GDM1 (cell line): ENCODE data around the gene IL5RA.

ENCODE experiments used
- DNase-seq: peaks from one replicate; lab custom pipeline; 2025; lab: John Stamatoyannopoulos, UW

IL5RA gene

DNA sequence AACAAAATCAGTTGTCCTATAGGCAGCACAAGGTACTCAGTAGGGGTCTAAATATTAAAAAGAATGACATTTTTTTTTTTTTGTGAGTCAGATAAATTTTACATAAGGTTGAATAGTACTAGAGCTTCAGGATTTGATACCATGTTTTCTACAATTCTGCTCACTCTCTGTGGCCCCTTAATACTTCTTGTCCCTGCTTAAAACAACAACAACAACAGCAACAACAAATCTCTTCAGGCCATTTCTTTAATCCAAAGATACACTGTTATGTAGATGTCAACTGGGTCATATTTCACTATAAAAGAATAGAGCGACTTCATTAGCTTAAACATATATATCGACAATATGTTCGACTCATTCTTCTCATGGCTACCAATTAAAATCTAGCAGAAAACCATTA lies 3.0 kb downstream of the IL5RA start:
- DNase-seq = no peak

- DNase-seq = no peak
Measured at GRCh38 chr3:3105815-3106214, 4.4 kb downstream of the IL5RA start.

GRCh38 chr3:3105246-3105645 lies 4.9 kb downstream of the IL5RA start:
- DNase-seq = no peak

DNA sequence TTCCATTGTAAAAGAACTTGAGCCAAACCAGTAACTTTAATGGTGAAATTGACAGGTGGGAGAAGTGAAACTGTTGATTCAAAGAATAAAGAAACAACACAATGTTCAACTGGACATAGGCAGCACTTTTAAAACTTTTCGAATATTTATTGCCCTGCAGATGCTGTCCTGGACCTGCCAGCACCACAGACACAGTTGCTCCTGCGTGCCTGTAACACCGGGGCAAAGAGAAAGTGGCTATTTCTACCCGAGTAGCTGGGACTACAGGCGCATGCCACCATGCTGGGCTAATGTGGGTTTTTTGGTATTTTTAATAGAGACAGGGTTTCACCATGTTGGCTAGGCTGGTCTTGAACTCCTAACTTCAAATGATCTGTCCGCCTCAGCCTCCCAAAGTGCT lies 7.4 kb downstream of the IL5RA start:
- no peak for DNase-seq

DNA sequence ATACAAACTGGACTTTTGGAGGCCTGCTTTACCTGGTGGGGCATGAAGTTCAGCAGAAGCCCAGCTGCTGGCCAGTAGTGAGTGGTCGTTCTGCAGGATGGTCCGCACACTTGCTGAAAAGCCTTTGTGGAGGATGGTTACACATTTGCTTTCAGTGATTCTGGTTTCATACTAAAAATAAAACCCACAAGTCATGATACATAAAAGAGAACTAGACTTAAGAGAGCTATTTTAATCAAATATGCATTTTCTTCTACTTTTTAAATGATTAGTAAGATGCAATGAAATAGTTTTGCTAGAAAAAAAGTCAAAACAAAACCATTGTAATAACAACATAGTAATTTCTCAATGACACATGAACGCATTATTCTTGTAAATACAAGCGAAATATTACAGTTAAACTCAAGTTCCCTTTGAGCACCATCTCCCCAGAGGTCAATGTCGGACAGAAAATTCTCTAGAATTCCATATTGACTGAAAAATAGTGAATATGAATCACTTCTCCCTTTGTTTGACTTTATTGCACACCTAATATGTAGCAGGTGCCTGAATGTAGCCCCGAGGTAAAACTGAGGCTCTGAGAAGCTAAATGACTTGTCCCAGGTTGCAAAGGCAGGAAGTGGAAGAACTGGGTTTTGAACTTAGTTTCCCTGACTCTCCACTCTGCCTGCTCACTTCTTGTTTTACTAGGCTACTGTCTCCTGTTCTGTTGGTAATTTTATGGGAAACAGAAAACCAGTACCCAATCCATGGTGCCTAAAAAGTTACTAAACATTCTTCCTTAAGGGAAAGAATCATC lies 8.3 kb downstream of the IL5RA start:
- DNase-seq = no peak

GRCh38 chr3:3097958-3098357 lies 12.2 kb downstream of the IL5RA start:
- DNase-seq = no peak

- DNase-seq = no peak
Measured at GRCh38 chr3:3089017-3089416, 21.2 kb downstream of the IL5RA start.

DNA sequence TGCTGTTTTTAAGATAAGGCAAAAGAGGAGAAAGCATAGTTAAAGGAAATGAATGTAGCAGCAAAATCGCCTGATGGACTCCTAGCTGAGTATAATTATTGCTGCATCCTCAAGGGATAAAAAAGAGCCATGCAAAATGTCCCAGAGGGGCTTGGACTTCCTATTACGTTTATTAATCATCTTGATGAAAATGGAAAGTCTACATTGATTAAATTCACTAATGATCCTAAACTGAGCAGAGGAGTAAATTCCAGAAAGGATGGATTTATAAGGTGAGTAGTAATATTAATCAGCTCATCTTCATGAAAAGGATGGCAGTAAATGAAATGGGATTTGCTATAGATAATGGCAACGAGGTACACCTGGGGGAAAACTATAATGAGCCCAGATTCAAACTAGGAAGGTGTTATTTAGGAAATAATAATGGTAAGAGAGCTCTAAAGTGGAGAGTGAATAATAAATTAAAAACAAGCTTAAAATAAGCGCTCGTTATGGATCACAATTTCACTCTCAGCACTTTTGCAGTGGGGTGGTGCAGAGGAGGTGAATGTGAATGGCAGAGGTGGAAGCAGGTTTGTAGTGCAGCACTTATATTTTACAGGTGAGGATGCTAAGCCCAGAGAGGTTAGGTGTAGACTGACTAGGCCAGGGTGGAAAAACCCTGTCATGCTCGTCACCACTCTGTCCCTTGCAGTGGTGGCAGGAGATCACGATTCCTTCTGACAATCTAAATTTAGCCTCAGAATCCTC lies 22.3 kb downstream of the IL5RA start:
- DNase-seq = no peak

GRCh38 chr3:3087279-3087678 lies 22.9 kb downstream of the IL5RA start:
- no peak for DNase-seq

- DNase-seq = no peak
Measured at GRCh38 chr3:3086239-3086638, 23.9 kb downstream of the IL5RA start.

DNA sequence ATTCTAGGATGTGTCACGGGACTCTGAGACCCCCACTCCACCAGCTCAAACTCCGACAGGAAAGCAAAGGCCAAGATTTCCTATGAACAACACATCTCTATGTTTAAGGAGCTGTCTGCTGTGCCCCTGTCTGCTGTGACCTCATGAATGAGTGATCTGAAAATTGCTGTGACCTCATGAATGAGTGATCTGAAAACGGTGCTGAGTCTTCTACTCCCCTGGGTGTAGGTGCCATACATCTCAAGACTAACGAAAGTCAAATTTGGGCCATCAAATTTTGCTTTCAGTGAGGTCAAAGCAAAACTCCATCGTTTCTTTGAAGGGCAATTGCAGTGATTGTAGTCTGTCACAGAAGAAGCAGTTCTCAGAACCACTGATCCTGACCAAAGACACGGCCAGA lies 24.4 kb downstream of the IL5RA start:
- no peak for DNase-seq

DNA sequence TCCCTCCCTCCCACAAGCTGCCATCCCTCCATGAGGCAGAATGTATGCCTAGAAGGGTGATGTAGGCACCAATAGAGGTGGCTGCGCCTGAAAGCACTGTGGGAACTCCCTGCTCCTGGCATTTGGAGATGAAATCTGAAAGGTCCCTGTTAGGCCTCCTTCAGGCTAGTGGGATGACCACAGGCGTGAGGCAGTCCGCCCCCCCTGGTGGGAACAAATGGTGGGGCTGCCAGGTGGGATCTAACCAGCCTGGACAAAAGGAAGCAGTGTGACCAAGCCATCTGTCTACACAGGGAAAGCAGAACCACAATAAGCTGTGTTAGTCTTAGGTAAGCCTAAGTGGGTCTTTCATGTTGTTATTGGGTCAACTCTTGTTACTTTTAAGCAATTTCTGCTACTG lies 25.3 kb downstream of the IL5RA start:
- no peak for DNase-seq

- no peak for DNase-seq
Measured at GRCh38 chr3:3082234-3082924, 27.8 kb downstream of the IL5RA start.

DNA sequence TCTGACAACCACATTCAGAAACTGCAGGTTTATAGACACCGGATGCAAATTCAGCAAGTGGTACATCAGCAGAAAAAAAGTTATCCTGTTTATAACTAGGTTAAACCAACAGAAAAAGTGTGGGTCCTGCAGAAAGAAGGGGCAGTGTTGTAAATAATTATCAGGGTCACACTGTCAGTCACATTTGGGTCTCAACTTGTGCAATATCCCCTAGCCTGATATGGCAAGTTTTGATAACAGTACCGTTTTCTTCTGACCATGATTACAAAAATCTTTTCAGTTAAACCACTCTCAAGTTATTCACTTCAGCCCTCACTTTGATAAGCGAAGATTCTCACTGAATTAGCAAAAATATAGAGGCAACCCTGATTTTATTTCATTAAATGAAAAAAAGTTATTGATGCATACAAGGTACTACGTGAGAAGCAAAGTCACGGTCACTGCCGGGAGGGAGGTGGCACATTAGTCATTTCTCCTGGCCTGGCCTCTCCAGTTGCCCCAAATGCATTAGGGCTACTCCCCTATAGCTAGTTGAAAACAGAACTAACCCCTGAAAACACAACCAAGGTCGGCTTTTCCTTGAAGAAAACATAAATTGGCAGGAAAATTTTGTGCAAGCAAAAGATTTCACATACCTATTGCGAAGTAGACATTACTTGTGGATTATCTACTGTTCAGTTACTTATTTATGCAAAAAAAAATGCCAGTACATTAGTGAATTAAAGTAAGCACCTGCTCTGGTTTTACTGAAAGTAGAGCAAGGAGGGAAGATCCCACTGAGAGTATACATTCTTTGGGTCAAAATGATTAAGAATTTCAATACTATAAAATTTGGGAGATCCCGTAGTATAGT lies 28.6 kb downstream of the IL5RA start:
- DNase-seq = no peak

DNA sequence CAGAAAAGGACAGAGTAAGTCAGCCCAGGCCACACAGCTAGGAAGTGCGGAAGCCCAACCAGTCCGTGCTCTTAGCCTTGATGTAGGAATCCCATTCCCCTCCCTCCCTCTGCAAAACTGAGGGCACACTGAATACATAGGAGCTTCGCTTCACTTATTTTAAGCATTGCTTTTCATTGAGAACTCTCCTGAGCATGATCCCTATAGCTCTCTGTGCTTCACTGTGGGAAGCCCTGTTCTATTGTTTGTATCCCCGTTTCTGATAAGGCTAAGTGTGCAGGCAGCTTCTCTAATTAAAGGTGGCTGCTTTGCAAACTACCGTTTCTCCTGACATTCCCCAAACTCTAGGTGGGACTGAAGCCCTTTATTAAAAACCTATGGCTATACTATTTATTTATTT lies 29.9 kb downstream of the IL5RA start:
- no peak for DNase-seq

DNA sequence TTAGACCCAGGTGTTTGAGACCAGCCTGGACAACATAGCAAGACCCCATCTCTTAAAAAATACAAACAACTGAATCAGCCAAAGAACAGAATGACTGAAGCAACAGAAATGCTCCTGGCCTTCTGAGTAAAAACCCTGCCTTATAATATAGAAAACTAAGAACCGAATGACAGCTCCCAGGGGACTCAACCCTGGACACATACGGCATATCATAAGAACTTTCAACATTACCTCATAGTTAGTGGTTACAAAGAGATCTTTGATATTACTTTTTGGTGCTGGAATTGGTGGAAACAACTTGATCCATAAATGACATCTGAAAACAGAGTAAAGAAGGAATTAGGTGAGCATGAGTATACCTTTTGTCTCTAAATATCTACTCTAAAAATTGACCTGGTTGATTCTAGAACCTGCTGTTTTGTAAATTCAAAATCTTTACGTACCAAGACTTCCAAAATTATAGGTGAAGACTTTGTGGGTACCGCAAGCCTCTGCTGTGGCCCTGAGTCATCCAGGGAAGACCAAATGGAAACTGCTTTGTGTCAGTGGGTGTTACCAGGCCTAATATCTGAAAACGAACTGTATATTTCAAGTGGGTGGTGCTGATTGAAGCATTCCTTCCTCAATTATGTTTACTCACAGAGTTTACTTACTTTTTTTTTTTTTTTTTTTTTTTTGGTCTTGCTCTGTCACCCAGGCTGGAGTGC lies 35.5 kb downstream of the IL5RA start:
- no peak for DNase-seq

DNA sequence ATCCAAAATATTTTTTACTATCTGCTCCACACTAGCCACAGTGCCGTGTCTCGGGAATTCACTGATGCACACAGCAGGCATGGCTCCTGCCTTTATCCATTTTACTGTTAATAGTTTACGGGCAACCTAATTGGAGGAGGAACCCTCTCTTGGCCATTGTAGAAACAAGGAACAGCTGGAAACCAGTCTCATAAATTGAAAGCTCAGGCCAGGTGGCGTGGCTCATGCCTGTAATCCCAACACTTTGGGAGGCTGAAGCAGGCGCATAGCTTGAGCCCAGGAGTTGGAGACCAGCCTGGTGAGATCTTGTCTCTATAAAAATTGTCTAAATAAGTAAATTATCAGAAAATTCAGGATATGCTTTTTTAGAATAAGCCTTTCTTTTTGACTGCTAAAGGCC lies 39.0 kb downstream of the IL5RA start:
- DNase-seq = no peak

DNA sequence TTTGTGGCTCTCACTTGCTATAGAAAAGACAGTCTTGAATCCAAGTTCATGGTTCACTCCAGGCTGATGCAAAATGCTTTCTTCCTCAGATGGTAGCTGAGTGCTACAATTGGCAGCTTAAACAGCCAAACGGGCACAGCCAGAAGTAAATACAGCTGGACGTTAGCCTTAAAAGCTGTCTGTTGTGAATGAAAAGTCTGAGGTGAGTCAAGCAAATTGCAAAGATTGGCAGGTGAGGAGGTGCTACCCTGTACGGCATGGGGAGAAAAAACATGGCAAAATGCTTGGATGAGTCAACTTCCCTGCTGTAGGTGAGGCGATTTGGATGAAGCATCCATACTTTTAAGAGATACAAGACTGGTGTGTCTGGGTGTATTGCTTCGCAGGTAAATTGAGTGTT lies 40.5 kb downstream of the IL5RA start:
- no peak for DNase-seq

DNA sequence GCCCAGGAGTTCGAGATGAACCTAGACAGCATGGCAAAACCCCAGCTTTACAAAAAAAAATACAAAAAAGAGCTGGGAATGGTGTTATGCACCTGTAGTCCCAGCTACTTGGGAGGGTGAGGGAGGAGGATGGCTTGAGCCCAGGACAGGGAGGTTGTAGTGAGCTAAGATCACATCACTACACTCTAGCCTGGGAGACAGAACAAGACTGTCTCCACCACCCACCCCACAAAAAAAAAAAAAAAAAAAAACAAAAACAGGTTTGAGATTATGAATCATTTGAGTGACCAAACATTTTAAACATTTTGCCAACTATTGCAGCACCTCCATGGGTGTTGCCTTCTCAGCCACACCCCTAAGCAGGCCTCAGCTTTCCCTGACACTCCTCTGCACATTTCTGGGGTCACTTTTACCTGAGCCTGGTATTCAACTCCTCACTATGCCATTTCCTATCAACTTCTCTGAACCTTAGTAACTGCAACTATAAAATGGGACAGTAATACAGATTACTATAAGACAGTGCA lies 41.8 kb downstream of the IL5RA start:
- DNase-seq = no peak

GRCh38 chr3:3066910-3067309 lies 43.3 kb downstream of the IL5RA start:
- no peak for DNase-seq

DNA sequence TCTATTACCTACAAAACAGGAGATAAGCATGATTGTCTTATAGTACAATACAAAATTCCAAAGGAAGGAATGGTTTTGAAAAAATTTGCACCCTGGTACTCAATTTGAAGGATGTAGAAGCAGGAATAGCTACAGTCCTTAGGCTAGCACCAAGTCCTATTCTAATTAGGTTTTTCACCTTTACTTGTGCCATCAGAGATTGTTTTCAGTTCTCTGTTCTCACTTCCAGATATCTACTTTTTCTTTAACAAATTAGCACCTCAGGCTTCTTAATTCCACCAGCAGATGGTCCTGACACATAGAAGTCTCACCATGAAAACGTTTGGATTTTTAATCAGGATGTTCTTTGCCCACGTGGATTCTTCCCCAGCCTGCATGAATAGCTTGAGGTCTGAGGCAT lies 43.8 kb downstream of the IL5RA start:
- DNase-seq = no peak
